HG02763 (cell line): ENCODE results near the gene PPP2R2B.

Source experiments
- ATAC-seq: cut with Tn5 transposase; IDR thresholded peaks from one replicate; pipeline ENCODE4 v1.9.1; 2021; ENCODE audit warnings: mild to moderate bottlenecking, moderate library complexity; ENCODE audit not compliant: unreplicated experiment

The PPP2R2B gene

DNA sequence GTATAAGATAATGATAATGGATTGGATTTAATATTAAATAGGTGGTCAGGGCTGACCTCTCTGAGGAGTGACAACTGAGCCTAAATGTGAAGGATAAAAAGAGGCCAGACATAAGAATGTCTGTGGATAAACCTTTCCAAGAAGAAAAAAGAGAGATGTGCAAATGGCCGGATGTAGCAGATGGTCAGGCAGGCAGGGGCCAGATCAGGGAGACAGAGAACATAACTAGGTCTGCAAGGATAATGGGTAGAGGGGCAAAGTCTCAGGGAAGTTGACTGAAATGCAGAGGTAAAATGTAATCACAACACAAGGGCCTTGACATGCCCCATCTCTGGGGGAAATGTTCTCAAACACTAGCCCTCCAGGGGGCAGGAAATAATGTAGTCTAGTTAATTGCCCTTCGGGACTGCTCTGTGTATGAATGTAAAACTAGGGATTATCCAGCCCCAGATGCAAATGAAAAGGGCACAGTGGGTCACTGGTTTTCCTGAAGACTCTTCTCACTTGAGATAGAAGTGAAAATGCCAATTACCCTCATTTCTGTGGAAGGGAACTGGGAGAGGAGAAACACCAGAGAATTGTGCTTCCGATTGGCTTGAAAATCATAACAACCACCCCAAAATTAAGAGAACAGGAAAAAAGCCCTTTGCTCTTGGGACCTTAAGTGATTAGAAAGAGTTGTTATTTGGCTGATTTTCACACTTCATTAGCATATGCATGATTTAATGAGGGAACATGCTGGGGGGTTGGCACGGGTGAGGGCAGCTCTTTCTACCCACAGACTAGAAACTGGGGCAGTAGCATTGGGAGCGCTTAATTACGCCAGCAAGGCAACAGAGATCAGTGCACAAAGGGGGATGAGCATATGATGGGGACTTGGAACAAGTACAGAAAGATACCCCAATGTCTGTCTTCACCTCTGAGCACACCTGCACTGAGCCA, 88.6 kb downstream of the PPP2R2B start:
- no peak for ATAC-seq

DNA sequence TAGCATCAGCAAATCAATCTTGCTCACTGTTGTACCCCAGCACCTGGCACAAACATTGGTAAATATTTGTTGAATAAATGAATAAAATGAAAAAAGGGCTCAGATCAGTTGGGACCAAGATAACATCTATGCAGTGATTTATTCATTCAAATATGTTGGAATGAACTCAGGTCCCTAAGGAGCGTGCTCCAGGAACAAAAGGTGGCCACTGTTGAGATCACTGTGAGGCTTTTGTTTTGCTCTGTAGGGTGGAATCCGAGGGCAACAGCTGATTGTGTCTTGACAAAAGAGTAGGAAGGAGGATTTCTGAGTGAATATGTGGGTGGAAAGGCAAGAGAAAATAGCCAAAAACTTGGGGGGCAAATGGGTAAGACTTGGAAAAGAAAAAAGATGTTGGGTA, 89.7 kb downstream of the PPP2R2B start:
- ATAC-seq, result no peak

DNA sequence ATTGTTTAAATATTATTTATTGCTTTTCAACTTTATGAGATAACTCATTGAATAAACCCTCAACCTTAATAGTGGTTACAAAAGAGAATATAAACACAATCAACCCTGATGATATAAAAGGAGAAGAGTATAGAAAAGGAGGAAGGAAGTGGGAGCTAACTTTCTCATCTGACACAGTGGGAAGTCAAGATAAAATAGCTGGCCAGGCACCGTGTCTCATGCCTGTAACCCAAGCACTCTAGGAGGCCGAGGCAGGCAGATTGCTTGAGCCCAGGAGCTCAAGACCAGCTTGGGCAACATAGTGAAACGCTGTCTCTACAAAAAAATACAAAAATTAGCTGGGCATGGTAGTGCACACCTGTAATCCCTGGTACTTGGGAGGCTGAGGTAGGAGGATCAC, 93.5 kb downstream of the PPP2R2B start:
- ATAC-seq, result no peak

DNA sequence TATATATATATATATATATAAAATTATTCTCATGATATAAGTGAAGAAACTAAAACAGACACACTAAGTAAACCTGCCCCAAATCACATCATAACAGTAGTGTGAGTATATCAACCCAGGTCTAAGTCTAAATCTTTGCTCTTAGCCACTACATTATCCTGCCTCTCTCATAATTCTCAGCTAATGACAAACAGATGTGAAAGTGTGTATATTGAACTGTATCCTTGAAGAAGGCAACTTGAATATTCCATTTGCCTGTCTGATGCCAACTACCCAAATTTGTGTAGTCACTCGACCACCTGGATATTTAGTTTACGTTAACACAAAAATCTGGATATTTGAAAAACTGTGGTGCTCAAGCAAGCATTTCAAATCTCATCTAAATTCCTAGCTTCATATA, 97.4 kb downstream of the PPP2R2B start:
- ATAC-seq, result no peak

DNA sequence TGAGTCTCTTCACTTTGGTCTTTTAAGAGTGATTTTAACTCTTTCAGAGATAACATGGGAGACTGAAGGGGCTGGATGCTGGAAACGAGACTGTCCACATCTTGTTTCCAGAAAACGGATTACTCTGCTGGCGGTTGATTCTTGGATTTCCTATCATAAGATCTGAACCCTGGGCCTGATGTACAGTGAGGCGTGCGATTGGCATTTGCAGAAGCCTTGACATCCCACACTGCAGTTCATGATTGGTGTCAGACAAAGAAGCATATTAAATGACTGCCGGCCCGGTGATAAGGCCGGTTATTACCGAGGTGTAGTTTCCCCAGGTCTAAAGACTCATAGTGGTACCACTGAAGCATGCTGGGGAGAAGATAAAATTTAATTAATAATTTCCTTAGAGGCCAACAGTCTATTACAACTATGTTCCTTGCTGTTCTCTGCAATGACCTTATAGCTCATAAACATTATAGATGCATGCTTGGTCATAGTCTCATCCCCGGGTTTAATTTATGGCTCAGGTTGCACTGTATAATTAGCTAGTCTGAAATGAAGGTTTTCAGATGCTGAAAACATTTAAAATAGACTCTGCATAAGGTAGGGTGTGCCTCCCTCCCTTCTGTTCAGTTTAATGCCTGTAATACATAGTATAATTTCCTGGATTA, 99.2 kb downstream of the PPP2R2B start:
- ATAC-seq, result no peak

DNA sequence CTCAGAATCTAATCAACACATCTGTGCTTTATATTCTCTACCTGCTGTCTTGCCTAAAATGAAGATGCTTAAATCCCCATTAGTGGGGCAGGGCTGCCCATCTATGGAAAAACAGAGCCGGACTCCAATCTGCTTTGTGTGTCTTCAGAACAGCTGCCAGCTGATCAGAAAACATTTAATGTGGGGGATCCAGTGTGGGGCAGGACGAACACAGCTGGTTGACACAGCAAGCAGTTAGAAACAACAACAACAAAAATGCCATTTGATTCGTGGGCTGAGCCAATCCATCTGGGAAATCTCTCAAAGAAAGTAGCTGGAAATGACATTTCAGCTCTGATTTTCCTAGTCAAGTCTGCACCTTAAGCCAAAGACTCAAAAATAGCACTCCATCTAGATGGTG, 99.8 kb downstream of the PPP2R2B start:
- ATAC-seq, result no peak

DNA sequence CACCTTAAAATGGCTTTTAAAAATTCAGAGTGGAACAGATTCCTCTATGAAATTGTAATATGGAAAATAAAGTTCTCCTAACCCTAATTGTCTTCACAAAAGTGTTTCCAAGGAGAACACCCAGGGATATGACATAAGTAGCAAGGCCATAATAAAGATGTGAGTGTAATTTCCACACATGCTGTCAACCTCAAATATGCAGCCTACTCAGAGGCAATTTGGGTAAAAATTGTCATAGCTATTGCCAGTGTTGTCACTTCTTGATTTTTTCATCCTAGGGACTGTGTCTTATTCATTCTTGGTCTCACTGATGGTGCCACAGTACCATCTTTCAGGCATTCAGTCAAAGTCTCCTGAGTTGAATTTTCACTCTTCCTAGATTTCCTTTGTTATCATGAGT, 100.3 kb downstream of the PPP2R2B start:
- ATAC-seq, result no peak

DNA sequence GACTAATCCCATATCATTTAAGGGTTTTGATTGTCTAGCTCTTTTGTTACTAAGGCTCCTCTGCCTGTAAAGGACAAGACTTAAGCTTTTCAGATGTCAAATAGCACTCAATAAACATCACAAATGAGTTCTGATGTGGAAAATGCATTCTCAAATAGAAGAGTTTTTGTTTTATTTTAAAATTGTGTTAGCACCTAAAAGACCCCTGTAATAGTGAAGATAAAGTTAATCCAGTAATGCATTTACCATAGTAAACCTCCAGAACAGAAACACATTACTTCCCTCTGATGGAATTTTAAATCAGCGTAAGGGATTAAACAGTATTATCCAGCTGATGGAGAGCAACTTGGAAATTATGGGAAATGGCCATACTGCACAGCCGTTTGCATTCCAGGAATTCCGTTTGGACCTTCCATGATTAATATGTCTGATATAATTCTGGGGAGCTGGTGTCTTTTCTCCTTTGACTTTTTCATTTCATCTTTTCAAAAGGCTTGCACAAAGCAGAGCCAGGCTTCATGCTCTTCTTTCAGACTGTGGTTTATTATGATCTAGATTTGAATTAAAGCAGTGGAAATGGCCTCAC, 105.6 kb downstream of the PPP2R2B start:
- ATAC-seq, result no peak

DNA sequence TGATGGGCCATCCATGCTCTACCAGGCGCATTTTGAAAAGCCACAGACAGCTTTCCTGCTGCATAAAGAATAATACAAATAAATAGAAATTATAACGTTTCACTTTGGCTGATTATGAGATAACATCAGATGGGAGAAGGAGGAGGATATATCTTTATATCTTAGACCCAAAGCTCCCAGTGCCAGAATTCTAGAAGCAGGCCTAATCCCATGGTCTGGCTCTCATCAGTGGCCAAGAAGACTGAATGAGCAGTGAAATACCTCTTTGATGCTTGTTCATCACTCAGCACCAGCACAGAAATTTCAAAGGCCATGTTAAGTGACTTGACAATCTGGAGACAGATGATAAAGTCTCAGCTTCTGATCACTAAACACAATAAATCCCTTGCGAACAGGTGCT, 107.6 kb downstream of the PPP2R2B start:
- ATAC-seq, result no peak

DNA sequence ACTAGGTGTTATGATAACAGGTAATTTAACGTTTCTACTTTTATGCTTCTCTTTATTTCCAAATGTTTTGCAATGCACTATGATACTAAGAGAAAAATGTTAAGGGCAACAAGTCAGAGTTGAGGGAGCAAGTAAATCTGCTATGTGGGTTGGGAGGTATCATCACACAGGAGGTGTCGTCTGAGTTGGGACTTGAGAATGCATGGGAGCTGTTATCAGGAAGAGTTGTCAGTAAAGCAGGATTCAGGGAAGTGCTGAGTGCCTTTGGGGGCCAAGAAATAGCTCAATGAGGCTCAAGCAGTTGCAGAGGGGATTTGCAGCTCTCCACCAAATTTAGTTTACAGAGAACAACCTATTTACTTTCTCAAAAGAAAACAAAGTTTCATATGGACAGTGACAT, 108.0 kb downstream of the PPP2R2B start:
- no peak for ATAC-seq

DNA sequence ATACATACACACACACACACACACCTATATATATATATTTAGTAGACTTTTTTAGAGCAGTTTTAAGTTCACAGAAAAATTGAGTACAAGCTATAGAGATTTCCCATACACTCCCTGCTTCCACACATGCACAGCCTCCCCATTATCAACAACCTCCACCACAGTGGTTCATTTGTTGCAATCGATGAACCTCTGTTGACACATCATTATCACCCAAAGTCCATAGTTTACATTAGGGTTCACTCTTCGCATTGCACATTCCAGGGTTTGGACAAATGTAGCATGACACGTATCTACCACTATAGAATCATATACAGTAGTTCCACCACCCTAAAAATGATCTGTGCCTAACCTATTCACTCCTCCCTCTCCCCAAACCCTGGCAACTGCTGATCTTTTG, 111.0 kb downstream of the PPP2R2B start:
- ATAC-seq, result no peak

DNA sequence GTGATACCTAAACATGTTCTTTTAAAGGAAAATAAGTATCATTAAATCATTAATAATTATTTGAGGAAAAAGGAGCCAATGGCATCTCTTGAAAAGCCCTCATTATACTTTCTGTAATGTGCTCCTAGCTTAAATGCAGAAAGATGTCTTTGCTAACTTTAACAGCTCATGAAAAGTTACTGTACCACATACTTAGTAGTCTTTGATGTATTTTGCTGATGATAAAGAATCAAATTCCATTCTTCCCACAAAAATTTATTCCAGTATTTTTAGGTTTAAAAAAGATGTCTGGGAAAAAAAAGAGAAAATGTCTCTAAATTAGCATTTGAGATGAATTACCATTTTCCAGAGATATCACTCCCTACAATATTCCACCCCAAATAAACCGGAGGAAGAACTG, 112.5 kb downstream of the PPP2R2B start:
- ATAC-seq, result no peak

DNA sequence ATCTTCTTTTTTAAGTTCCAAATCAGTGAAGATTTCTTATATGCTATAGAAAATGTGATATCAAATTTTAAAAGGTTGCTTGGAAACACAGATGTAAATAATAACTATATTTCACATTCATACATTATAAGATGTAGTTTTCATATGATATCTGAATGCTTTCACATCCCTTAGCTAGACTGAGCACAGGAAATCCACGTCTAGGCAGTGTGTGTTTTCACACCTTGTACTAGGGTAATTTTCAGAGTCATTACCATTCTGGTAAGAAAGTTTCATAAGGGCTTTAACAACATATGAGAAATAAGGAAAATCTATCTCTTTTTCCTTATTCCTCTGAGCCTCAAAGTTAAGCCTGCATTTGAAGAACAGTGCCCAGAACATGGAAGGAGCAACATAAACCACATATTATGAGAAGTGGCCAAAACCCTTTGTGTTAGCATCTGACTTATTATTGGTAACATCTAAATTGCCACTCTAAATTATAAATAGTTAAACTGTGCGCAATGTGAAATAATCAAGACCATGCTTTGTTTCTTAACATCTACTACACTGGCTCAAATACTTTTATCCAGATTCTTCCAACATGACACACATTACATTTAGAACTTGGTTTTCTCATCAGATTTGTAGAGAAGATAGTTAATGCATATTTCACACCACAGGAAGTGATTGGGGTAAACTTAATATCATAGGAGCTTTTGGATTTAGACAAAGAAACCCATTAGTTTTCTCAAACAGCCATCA, 113.3 kb downstream of the PPP2R2B start:
- ATAC-seq, result no peak

DNA sequence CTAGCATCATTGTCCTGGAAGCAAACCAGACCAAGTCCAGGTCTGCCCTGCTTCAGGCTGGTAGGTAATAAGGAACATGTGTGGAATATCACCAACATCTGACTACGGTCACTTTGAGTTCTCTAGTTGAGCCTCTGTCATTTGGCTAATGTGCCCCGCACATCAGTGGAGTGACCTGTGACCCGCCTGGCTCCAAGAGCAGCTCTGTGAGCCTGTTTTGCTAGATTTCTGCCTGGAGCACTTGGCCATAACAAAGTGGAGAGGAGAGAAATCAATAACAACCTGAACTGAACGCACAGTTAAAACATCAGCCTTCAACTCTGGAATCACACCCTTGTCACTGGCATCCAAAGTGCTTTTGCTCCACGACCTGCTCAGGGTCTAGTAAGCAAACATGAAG, 115.7 kb downstream of the PPP2R2B start:
- no peak for ATAC-seq

DNA sequence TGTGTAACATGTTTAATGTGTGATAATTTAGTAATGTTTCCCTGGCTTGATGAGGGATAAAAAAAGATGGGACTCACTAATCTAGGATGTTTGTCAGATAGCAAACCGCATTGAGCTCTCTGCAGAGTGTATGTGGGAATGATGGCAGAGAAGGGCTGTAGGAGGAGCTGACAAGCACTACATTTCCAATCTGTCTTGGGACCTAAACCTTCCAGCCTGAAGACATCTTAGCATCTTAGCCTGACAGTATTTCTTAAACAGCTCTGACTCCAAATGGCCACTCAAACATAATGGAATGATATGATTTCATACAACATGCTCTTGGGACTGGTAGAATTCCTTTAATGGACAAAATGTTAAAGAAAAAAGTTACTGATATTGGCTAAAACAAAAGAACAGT, 116.7 kb downstream of the PPP2R2B start:
- ATAC-seq, result no peak

DNA sequence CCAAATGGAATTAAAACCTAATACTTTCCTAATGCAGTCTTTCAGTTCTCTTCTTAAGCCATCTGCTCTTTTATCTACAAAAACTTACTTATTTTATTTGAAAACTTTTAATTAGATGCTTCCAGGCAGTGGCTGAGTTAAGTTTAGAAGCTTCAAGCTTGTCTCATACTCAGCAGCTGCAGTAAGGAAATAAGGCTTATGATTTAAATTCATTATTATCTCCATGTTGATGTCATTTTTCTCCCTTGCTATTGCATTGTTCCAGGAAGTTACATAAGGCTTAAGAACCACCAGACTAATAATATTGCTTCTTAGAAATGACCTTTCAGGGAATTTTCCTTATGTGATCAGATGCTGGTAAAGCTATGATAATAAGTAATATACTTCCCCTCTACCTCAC, 119.6 kb downstream of the PPP2R2B start:
- ATAC-seq, result no peak

DNA sequence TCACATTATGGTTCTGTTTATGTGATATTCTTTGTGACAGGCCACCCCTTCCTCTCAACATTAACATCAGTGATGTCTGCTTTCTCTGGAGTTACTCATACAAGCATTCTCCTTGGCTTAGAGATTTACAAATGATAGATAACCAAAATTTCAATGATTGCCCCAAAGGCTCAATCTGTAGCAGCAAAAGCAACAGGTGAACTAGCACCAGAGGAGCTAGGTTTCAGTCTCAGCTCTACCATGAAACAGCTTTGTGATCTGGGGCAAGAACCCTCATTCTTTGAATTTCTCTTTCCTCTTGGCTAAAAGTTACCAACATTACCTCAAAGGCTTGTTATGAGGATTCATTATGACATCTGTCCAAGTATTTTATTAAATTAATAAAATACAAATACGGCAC, 120.5 kb downstream of the PPP2R2B start:
- ATAC-seq, result no peak

DNA sequence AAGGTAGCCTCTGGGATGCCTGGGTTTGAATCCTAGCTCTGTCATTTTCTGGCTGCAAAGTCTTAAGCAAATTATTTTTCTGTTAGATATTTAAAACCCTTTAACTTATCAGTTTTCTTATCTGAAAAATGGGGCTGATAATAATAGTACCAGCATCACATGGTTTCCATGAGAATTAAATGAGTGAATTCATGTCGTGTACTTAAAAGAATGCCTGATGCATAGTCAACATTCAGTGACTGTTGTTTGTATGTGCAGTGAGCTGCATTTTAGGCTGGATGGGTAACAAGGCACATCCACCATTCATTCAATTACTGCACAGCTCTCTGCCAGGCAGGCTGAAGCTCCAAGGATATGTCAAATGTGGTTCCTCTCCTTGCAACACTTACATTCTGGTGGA, 122.0 kb downstream of the PPP2R2B start:
- ATAC-seq, result no peak

DNA sequence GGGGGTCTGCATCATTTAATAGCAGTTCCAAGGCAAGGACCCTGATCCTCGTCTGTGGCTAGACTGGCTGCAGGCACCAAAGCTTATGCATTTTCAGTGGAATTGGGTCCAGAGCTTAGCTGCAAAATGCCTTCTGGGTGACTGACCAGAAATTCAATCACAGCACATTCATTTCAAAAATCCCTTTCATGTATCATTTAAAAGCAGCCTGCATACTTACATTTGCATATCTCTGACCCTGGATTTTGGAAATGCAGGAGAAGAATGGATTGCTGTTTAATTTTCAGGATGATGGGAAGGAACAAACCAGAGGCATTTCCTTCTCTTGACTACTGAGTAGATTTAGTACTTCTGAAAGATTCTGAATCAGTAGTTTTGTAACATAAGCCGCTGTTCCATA, 122.8 kb downstream of the PPP2R2B start:
- ATAC-seq, result no peak

DNA sequence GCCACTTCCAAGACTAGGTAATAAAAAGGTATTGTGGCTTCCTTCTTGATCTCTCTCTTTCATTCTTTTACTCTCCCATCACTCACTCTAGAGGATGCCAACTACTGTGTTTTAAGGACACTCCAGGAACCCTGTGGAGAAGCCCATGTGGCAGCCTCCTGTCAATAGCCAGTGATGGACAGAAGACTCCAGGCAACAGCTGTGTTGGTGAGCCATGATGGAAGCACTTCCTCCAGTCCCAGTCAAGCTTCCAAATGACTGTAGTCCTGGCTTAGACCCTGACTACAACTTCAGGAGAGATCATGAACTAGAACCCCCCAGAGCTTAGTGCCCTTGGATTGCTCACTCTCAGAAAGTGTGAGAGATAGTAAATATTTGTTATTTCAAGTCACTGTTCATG, 123.9 kb downstream of the PPP2R2B start:
- ATAC-seq, result no peak

DNA sequence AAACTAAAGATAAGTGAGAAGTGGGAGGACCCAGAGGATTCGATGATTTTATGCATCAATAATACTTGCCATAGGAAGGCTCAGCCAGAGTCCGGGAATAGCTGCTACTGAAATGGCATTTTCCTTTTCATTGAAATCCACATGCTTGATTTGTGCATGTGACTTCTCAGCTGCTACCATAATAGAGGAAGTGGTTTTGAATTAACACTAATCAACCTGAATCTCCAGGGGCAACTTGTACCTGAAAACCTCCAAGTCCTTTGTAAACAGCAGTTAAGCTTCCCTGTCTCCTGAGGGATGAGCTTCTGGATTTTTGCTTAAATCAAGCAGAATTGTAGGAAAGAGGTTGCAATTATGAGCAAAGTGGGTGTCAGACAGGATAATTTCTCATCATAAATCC, 124.9 kb downstream of the PPP2R2B start:
- no peak for ATAC-seq
